ENCODE data around the gene MTCL1.

DNA sequence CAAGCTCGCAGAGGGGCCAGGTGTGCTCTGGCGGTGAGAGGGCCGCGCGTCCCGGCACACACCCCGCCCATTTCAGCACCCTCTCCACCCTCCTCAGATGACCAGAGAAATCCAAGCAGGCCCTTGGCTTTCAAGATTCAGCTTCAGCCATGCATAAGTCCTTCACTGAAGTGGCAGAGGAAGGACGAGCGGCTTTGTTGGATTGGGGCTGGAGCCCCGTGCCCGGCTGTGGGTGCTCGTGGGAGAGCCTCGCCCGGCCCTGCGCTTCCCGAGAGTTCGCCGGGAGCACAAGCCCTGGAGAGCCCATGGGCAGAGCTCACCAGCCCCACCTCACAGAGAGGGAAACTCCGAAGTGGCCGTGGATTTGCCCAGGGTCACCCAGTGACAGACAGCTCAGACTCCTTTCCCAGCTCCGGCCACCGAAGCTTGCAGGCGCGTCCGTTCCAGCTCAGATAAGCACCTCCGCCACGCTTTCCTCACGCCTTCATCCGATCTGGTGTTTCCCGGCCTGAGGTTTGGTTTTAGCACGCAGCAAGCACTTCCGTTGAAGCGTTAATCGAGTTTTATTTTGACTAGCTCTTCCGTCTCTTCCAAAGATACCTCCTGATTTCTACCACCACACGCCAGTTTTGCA is 45.6 kb upstream of the MTCL1 start:
- TF ChIP-seq, protein P1, sequence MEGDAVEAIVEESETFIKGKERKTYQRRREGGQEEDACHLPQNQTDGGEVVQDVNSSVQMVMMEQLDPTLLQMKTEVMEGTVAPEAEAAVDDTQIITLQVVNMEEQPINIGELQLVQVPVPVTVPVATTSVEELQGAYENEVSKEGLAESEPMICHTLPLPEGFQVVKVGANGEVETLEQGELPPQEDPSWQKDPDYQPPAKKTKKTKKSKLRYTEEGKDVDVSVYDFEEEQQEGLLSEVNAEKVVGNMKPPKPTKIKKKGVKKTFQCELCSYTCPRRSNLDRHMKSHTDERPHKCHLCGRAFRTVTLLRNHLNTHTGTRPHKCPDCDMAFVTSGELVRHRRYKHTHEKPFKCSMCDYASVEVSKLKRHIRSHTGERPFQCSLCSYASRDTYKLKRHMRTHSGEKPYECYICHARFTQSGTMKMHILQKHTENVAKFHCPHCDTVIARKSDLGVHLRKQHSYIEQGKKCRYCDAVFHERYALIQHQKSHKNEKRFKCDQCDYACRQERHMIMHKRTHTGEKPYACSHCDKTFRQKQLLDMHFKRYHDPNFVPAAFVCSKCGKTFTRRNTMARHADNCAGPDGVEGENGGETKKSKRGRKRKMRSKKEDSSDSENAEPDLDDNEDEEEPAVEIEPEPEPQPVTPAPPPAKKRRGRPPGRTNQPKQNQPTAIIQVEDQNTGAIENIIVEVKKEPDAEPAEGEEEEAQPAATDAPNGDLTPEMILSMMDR (IDR thresholded peaks at IDR 0.05 in 2 of 3, conservative IDR thresholded peaks at IDR 0.05 in 1 of 3; ENCODE audit: insufficient read depth in 2 of 3, low read depth in 1 of 3, low read length in 3 of 3) = no peak
- no peak for TF ChIP-seq ATF7 (IDR thresholded peaks at IDR 0.05)
- TF ChIP-seq ZEB2 (IDR thresholded peaks at IDR 0.05) = no peak
- TF ChIP-seq ZNF140 (CRISPR knock-in tag; IDR thresholded peaks at IDR 0.05) = no peak
- no peak for TF ChIP-seq ELF1 (tag; IDR thresholded peaks at IDR 0.05)
- TF ChIP-seq PYGO2 (tag; IDR thresholded peaks at IDR 0.05) = no peak
- no peak for TF ChIP-seq KLF13 (tag; IDR thresholded peaks at IDR 0.05; ENCODE audit: borderline replicate concordance, low read depth)
- TF ChIP-seq MEIS2 (IDR thresholded peaks at IDR 0.05; ENCODE audit: partially characterized antibody) = no peak
- TF ChIP-seq ZNF57 (CRISPR knock-in tag; IDR thresholded peaks at IDR 0.05) = no peak
- TF ChIP-seq ZFX (CRISPR knock-in tag; IDR thresholded peaks at IDR 0.05) = no peak
- no peak for TF ChIP-seq EP300 (IDR thresholded peaks at IDR 0.05; ENCODE audit: low read length)
- no peak for TF ChIP-seq YY1 (IDR thresholded peaks at IDR 0.05; ENCODE audit: borderline replicate concordance in 1 of 3, control insufficient read depth in 1 of 3, extremely low read depth in 1 of 3, insufficient read depth in 3 of 3, insufficient read length in 1 of 3, insufficient replicate concordance in 2 of 3, low read depth in 1 of 3, low read length in 2 of 3)

Measured in K562 (cell line).